PC-3 (cell line): Measurements from ENCODE around the gene OVOL3. TPM values are rescaled to one million over a fixed set of nuclear protein-coding genes. Genes with fewer than 3 reads are reported as not detected.

Experiments used
- ATAC-seq: fragments of 200-7000 bp; cut with Tn5 transposase; 2 replicates; pipeline ENCODE4 v1.9.1; 2020; ENCODE audit warnings: mild to moderate bottlenecking, moderate library complexity
- Bru-seq: library from RNA; stranded (reverse); fragments of 400-500 nt; gene quantifications from one replicate; lab custom pipeline; 2021; lab: Mats Ljungman, UMichigan
- BruChase-seq, 2 experiments: library from RNA; stranded (reverse); fragments of 400-500 nt; gene quantifications; one replicate each; lab custom pipeline; 2021; lab: Mats Ljungman, UMichigan
- BruUV-seq: library from RNA; stranded (reverse); fragments of 400-500 nt; replicated peaks from 2 replicates; lab custom pipeline; 2021; lab: Mats Ljungman, UMichigan
- CTCF ChIA-PET: fragments of 300-600 bp; sonication (Branson Sonifier 250); formaldehyde crosslinking; loops from one replicate; lab custom pipeline; 2022; ENCODE audit warnings: antibody characterized with exemption; lab: Charles Lee
- POLR2A ChIA-PET: fragments of 300-600 bp; sonication (Branson Sonifier 250); formaldehyde crosslinking; loops from one replicate; lab custom pipeline; 2022; ENCODE audit warnings: antibody characterized with exemption; ENCODE audit not compliant: unreplicated experiment; lab: Charles Lee
- DNase-seq: peaks from one replicate; pipeline ENCODE4 v3.0.0-alpha.2; 2015
- H2AFZ ChIP-seq: fragments of 300-600 bp; sonication (generic); 2 replicates; pipeline ENCODE4 v1.6.0; 2016; ENCODE audit warnings: antibody characterized with exemption, low read length
- H3F3A ChIP-seq: fragments of 300-600 bp; sonication (generic); one replicate; pipeline ENCODE4 v1.6.0; 2017; ENCODE audit warnings: antibody characterized with exemption, low read length, control low read depth, mild to moderate bottlenecking; ENCODE audit not compliant: unreplicated experiment
- H3K27ac ChIP-seq: fragments of 300-600 bp; sonication (generic); 2 replicates; pipeline ENCODE4 v1.5.1; 2016; ENCODE audit warnings: mild to moderate bottlenecking, low read length
- H3K27me3 ChIP-seq: fragments of 300-600 bp; sonication (generic); 2 replicates; pipeline ENCODE4 v1.6.1; 2016; ENCODE audit warnings: low read length, mixed read lengths
- H3K36me3 ChIP-seq: fragments of 300-600 bp; sonication (generic); 2 replicates; pipeline ENCODE4 v1.6.1; 2016; ENCODE audit warnings: low read depth, mixed run types, low read length, mixed read lengths
- H3K4me1 ChIP-seq: fragments of 300-600 bp; sonication (generic); 2 replicates; pipeline ENCODE4 v1.5.1; 2016; ENCODE audit warnings: low read length; ENCODE audit not compliant: insufficient read depth
- H3K4me2 ChIP-seq: fragments of 300-600 bp; sonication (generic); 2 replicates; pipeline ENCODE4 v1.6.0; 2016; ENCODE audit warnings: low read length
- H3K4me3 ChIP-seq: fragments of 300-600 bp; sonication (generic); 2 replicates; pipeline ENCODE4 v1.5.1; 2016; ENCODE audit warnings: mild to moderate bottlenecking, low read length, mixed read lengths
- H3K79me2 ChIP-seq: fragments of 300-600 bp; sonication (generic); 2 replicates; pipeline ENCODE4 v1.6.1; 2017; ENCODE audit warnings: low read length, mixed read lengths
- H3K9ac ChIP-seq: fragments of 300-600 bp; sonication (generic); 2 replicates; pipeline ENCODE4 v1.6.0; 2016; ENCODE audit warnings: mild to moderate bottlenecking, low read length
- H3K9me2 ChIP-seq: fragments of 300-600 bp; sonication (generic); replicated peaks from 2 replicates; pipeline ENCODE4 v1.6.1; 2016; ENCODE audit warnings: mixed run types, low read length, mixed read lengths
- H3K9me3 ChIP-seq: fragments of 300-600 bp; sonication (generic); 2 replicates; pipeline ENCODE4 v1.6.1; 2016; ENCODE audit warnings: low read length, mixed read lengths
- H4K20me1 ChIP-seq: fragments of 300-600 bp; sonication (generic); 2 replicates; pipeline ENCODE4 v1.6.1; 2016; ENCODE audit warnings: low read length, mixed read lengths
- EZH2 ChIP-seq: fragments of 300-600 bp; sonication (generic); IDR thresholded peaks from one replicate; pipeline ENCODE4 v1.6.1; 2017; ENCODE audit warnings: antibody characterized with exemption, mild to moderate bottlenecking, low read length; ENCODE audit not compliant: unreplicated experiment
- EZH2phosphoT487 ChIP-seq: fragments of 300-600 bp; sonication (generic); IDR thresholded peaks from 2 replicates; pipeline ENCODE4 v1.6.1; 2018; ENCODE audit warnings: mild to moderate bottlenecking, antibody characterized with exemption, low read length, borderline replicate concordance
- intact Hi-C: fragments of 100-400 bp; cut with micrococcal nuclease; formaldehyde crosslinking; loops from 2 replicates; pipeline ENCODE4 v1.9.0; 2023
- long read RNA-seq: library from polyadenylated mRNA; unstranded; transcript quantifications from one replicate; pipeline ENCODE4 v2.0.0, GENCODE V29; 2021; ENCODE audit not compliant: unreplicated experiment
- total RNA-seq: library from RNA; depleted of rRNA; stranded (reverse); fragments of >200 nt; gene quantifications from 2 replicates; pipeline ENCODE4 v1.2.3, GENCODE V29; 2014; rRNA removed
- TF ChIP-seq, protein P1 (sequence below): fragments of 300-600 bp; sonication (generic); conservative IDR thresholded peaks from 2 replicates; pipeline ENCODE4 v1.5.1; 2017; ENCODE audit warnings: antibody characterized with exemption, low read depth, mild to moderate bottlenecking, low read length

OVOL3 gene
- total RNA-seq (not detected in 2 replicates), Bru-seq, nascent RNA (not detected), BruChase-seq, experiment 1, labeled RNA remaining after a 6-hour chase (percentile 26 among the genes with signal in this experiment), BruChase-seq, experiment 2, labeled RNA remaining after a 2-hour chase (percentile 23 among the genes with signal in this experiment)
- long read RNA-seq = 0 reads

DNA sequence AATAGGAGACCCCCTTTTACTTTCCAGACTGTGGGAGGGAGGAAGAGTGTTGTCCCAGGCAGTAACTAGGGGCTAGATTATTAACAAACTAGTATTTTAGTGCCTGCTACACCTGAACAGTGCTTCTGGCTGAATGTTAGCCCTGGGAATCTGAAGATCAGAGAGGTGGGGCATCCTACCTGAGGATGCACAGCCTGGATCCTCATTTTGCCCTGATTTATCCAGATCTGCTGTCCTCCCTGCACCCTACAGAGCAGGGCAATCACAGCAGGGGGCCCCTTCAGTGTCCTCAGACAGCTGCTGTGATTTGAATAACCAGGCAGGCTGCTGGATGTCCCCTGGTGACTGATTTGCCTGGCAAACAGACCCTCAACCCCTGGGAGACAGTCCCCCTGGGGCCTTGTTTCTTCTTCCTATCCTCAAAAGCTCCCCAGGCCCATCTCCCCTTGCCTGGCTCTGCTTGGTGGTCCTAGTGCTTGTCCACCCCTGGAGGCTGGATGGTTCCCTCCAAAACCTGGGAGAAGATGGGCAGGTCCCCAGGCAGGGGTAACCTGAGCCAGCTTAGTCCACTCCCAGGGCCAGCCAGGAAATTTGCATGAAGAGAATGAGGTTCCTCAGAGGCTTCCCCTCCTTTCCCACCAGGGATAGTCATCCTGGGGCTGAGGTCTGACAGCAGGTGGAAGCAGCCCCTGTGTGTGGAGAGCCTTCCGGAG, at the start of gene OVOL3:
TSS of gene OVOL3 (plus strand) at position 657 of the 713 bp plus-strand sequence. CDS start 60 bp downstream, outside the sequence.
- intact Hi-C loops = no loop called here
- ChIA-PET CTCF (no interaction called here), POLR2A (no interaction called here)
- 0 out of 2 replicates have a peak, but pooled peaks cover 10% of the 10 kb centered on the region for H3K4me1 ChIP-seq
- ATAC-seq (no peak), DNase-seq (no peak)
- H3K9me2 ChIP-seq = no peaks in the 10 kb centered on the region
- H3K27ac ChIP-seq = no peak within 1 kb of the TSS
- H4K20me1 ChIP-seq = no peaks in the 10 kb centered on the region
- no peaks in the 10 kb centered on the region for H3K9me3 ChIP-seq
- no peaks in the 10 kb centered on the region for H3F3A ChIP-seq
- no peak within 1 kb of the TSS for H3K4me3 ChIP-seq
- no peak within 1 kb of the TSS for H3K4me2 ChIP-seq
- H3K9ac ChIP-seq = no peak within 1 kb of the TSS
- no peak within 1 kb of the TSS for H2AFZ ChIP-seq
- no peaks in the 10 kb centered on the region for H3K36me3 ChIP-seq
- TF ChIP-seq EZH2 = no peak
- TF ChIP-seq, protein P1, sequence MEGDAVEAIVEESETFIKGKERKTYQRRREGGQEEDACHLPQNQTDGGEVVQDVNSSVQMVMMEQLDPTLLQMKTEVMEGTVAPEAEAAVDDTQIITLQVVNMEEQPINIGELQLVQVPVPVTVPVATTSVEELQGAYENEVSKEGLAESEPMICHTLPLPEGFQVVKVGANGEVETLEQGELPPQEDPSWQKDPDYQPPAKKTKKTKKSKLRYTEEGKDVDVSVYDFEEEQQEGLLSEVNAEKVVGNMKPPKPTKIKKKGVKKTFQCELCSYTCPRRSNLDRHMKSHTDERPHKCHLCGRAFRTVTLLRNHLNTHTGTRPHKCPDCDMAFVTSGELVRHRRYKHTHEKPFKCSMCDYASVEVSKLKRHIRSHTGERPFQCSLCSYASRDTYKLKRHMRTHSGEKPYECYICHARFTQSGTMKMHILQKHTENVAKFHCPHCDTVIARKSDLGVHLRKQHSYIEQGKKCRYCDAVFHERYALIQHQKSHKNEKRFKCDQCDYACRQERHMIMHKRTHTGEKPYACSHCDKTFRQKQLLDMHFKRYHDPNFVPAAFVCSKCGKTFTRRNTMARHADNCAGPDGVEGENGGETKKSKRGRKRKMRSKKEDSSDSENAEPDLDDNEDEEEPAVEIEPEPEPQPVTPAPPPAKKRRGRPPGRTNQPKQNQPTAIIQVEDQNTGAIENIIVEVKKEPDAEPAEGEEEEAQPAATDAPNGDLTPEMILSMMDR = no peak
- no peak for TF ChIP-seq EZH2phosphoT487
- H3K27me3 ChIP-seq = no peaks in the 10 kb centered on the region
- peaks cover 16% of the 10 kb centered on the region; the same call in 1 of the 2 replicates for H3K79me2 ChIP-seq
- no TSS peak for BruUV-seq

GRCh38 chr19:36061367-36061766, 49.6 kb upstream of the OVOL3 start:
- H4K20me1 ChIP-seq = no peaks in the 10 kb centered on the region
- H2AFZ ChIP-seq = no peak overlapping the region
- H3K4me1 ChIP-seq = peaks cover 3% of the 10 kb centered on the region
- no peak overlapping the region for H3K9ac ChIP-seq
- H3K4me3 ChIP-seq = no peak overlapping the region
- H3K36me3 ChIP-seq = peaks cover 17% of the 10 kb centered on the region
- no peak for DNase-seq
- ChIA-PET POLR2A (no interaction called here), CTCF (no interaction called here)
- H3K9me3 ChIP-seq = no peaks in the 10 kb centered on the region
- no peaks in the 10 kb centered on the region for H3K9me2 ChIP-seq
- TF ChIP-seq EZH2phosphoT487 (no peak), EZH2 (no peak)
- TF ChIP-seq, protein P1 = no peak
- no peak for ATAC-seq
- no peak overlapping the region for H3K4me2 ChIP-seq
- H3K27ac ChIP-seq = no peak overlapping the region
- BruUV-seq = no TSS peak
- intact Hi-C loops = loop anchor here (2.0 kb wide), 1 partner anchor 51 kb away; no protein-coding TSS in a partner anchor
- peaks cover 22% of the 10 kb centered on the region for H3K79me2 ChIP-seq
- no peaks in the 10 kb centered on the region for H3F3A ChIP-seq
- no peaks in the 10 kb centered on the region for H3K27me3 ChIP-seq

- H3K4me3 ChIP-seq = no peak overlapping the region
- TF ChIP-seq EZH2 = no peak
- no peak for TF ChIP-seq EZH2phosphoT487
- TF ChIP-seq, protein P1 = no peak
- ATAC-seq (no peak), DNase-seq (no peak)
- H3K9ac ChIP-seq = no peak overlapping the region
- no TSS peak for BruUV-seq
- no peak overlapping the region for H3K4me2 ChIP-seq
- H3K4me1 ChIP-seq = no peaks in the 10 kb centered on the region
- no peaks in the 10 kb centered on the region for H4K20me1 ChIP-seq
- no peaks in the 10 kb centered on the region for H3K9me3 ChIP-seq
- peaks cover 21% of the 10 kb centered on the region for H3K36me3 ChIP-seq
- H3K27ac ChIP-seq = no peak overlapping the region
- no peaks in the 10 kb centered on the region for H3K9me2 ChIP-seq
- H3F3A ChIP-seq = no peaks in the 10 kb centered on the region
- ChIA-PET CTCF (no interaction called here), POLR2A (no interaction called here)
- H3K79me2 ChIP-seq = no peaks in the 10 kb centered on the region
- intact Hi-C loops = no loop called here
- H3K27me3 ChIP-seq = no peaks in the 10 kb centered on the region
- no peak overlapping the region for H2AFZ ChIP-seq
Observed at GRCh38 chr19:36064826-36065225, 46.1 kb upstream of the OVOL3 start.
